Chondrocyte (in vitro differentiated cells): ENCODE results near the gene ZWILCH. TPM values are rescaled to one million over a fixed set of nuclear protein-coding genes. Genes with fewer than 3 reads are reported as not detected.

ENCODE experiments used
- DNase-seq: peaks from one replicate; pipeline ENCODE4 v3.0.0; 2021; ENCODE audit warnings: mixed read lengths, low spot score
- H3K27ac Mint-ChIP-seq: one replicate; pipeline ENCODE4 v1.8.0; 2021; ENCODE audit warnings: mild to moderate bottlenecking, moderate library complexity, mixed read lengths; ENCODE audit not compliant: unreplicated experiment
- H3K27me3 Mint-ChIP-seq: 2 replicates; pipeline ENCODE4 v1.8.0; 2021; ENCODE audit warnings: low read depth, mixed read lengths
- H3K36me3 Mint-ChIP-seq: 2 replicates; pipeline ENCODE4 v1.8.0; 2021; ENCODE audit warnings: low read depth, mixed read lengths
- H3K4me1 Mint-ChIP-seq: 2 replicates; pipeline ENCODE4 v1.8.0; 2021; ENCODE audit warnings: low read depth, mild to moderate bottlenecking, mixed read lengths
- H3K4me3 Mint-ChIP-seq: one replicate; pipeline ENCODE4 v1.8.0; 2021; ENCODE audit warnings: mild to moderate bottlenecking, moderate library complexity, mixed read lengths; ENCODE audit not compliant: unreplicated experiment
- H3K9me3 Mint-ChIP-seq: 2 replicates; pipeline ENCODE4 v1.8.0; 2021; ENCODE audit warnings: low read depth, mixed read lengths
- CTCF ChIP-seq: fragments of 200-600 bp; sonication (generic); IDR thresholded peaks from 2 replicates; pipeline ENCODE4 v1.5.0; 2021; ENCODE audit warnings: antibody characterized with exemption, mild to moderate bottlenecking, moderate library complexity
- total RNA-seq: library from RNA; stranded (reverse); gene quantifications from 3 replicates; pipeline ENCODE4 v1.2.1, GENCODE V29; 2021

Gene ZWILCH
- total RNA-seq, 1 donor from 2014 or later: 11.0 TPM

GRCh38 chr15:66524838-66525237, 19.7 kb downstream of the ZWILCH start:
- no peaks in the 10 kb centered on the region for H3K4me1 Mint-ChIP-seq
- no peak for TF ChIP-seq CTCF
- DNase-seq: no peak
- H3K27ac Mint-ChIP-seq: no peak overlapping the region
- no peaks in the 10 kb centered on the region for H3K9me3 Mint-ChIP-seq
- no peak overlapping the region for H3K4me3 Mint-ChIP-seq
- H3K27me3 Mint-ChIP-seq: no peaks in the 10 kb centered on the region
- H3K36me3 Mint-ChIP-seq: peaks cover 15% of the 10 kb centered on the region

GRCh38 chr15:66535056-66535455, 29.9 kb downstream of the ZWILCH start:
- no peak for DNase-seq
- Mint-ChIP-seq H3K4me3 (no peak overlapping the region), H3K36me3 (peaks cover 17% of the 10 kb centered on the region), H3K27me3 (no peaks in the 10 kb centered on the region), H3K4me1 (no peaks in the 10 kb centered on the region), H3K9me3 (no peaks in the 10 kb centered on the region), H3K27ac (no peak overlapping the region)
- no peak for TF ChIP-seq CTCF

- H3K4me3 Mint-ChIP-seq: no peak overlapping the region
- no peak for DNase-seq
- peaks cover 20% of the 10 kb centered on the region for H3K36me3 Mint-ChIP-seq
- TF ChIP-seq CTCF: no peak
- no peak overlapping the region for H3K27ac Mint-ChIP-seq
- H3K4me1 Mint-ChIP-seq: no peaks in the 10 kb centered on the region
- H3K27me3 Mint-ChIP-seq: no peaks in the 10 kb centered on the region
- no peaks in the 10 kb centered on the region for H3K9me3 Mint-ChIP-seq
Measured at GRCh38 chr15:66542896-66543295, 37.8 kb downstream of the ZWILCH start.

GRCh38 chr15:66545255-66545654, 40.1 kb downstream of the ZWILCH start:
- no peaks in the 10 kb centered on the region for H3K27me3 Mint-ChIP-seq
- peaks cover 10% of the 10 kb centered on the region for H3K36me3 Mint-ChIP-seq
- H3K4me1 Mint-ChIP-seq: no peaks in the 10 kb centered on the region
- no peaks in the 10 kb centered on the region for H3K9me3 Mint-ChIP-seq
- no peak overlapping the region for H3K4me3 Mint-ChIP-seq
- TF ChIP-seq CTCF: no peak
- H3K27ac Mint-ChIP-seq: no peak overlapping the region
- DNase-seq: no peak

GRCh38 chr15:66555685-66556084, 50.6 kb downstream of the ZWILCH start:
- H3K4me3 Mint-ChIP-seq: no peak overlapping the region
- no peak for TF ChIP-seq CTCF
- no peaks in the 10 kb centered on the region for H3K27me3 Mint-ChIP-seq
- no peak overlapping the region for H3K27ac Mint-ChIP-seq
- H3K9me3 Mint-ChIP-seq: peaks cover 10% of the 10 kb centered on the region
- no peaks in the 10 kb centered on the region for H3K4me1 Mint-ChIP-seq
- peaks cover 3% of the 10 kb centered on the region for H3K36me3 Mint-ChIP-seq
- DNase-seq: no peak
